DOHH2 (cell line): ENCODE measurements around the gene KLHL21.

Experiments used
- H3F3A ChIP-seq: fragments of 200-600 bp; sonication (generic), shearing (Covaris generic); 2 replicates; pipeline ENCODE4 v1.6.0; 2016; ENCODE audit warnings: antibody characterized with exemption, mild to moderate bottlenecking; ENCODE audit not compliant: control insufficient read depth, insufficient read depth
- H3K27ac ChIP-seq: fragments of 200-600 bp; sonication (generic); 2 replicates; pipeline ENCODE4 v1.5.1; 2014; ENCODE audit warnings: low read depth, mild to moderate bottlenecking, low read length, moderate library complexity
- H3K27me3 ChIP-seq: fragments of 200-600 bp; sonication (generic); 2 replicates; pipeline ENCODE4 v1.6.1; 2014; ENCODE audit warnings: mild to moderate bottlenecking, low read length, mixed read lengths; ENCODE audit not compliant: control insufficient read depth
- H3K36me3 ChIP-seq: fragments of 200-600 bp; sonication (generic); 2 replicates; pipeline ENCODE4 v1.6.1; 2014; ENCODE audit warnings: mild to moderate bottlenecking, low read length, moderate library complexity, mixed read lengths; ENCODE audit not compliant: control insufficient read depth
- H3K4me1 ChIP-seq: fragments of 200-600 bp; sonication (generic); 2 replicates; pipeline ENCODE4 v1.6.1; 2014; ENCODE audit warnings: mild to moderate bottlenecking, low read length, mixed read lengths; ENCODE audit not compliant: control insufficient read depth
- H3K4me2 ChIP-seq: fragments of 200-600 bp; sonication (generic); 2 replicates; pipeline ENCODE4 v1.6.0; 2014; ENCODE audit warnings: mild to moderate bottlenecking, low read length, moderate library complexity
- H3K4me3 ChIP-seq: fragments of 200-600 bp; sonication (generic); 2 replicates; pipeline ENCODE4 v1.5.1; 2014; ENCODE audit warnings: mild to moderate bottlenecking, low read length, mixed read lengths
- H3K79me2 ChIP-seq: fragments of 200-600 bp; sonication (generic); 2 replicates; pipeline ENCODE4 v1.6.1; 2014; ENCODE audit warnings: mild to moderate bottlenecking, low read length, mixed read lengths; ENCODE audit not compliant: control insufficient read depth
- H3K9me2 ChIP-seq: fragments of 200-600 bp; sonication (generic); replicated peaks from 2 replicates; pipeline ENCODE4 v1.6.1; 2014; ENCODE audit warnings: mild to moderate bottlenecking, low read length, mixed read lengths; ENCODE audit not compliant: control insufficient read depth
- H3K9me3 ChIP-seq: fragments of 200-600 bp; sonication (generic); 2 replicates; pipeline ENCODE4 v1.6.1; 2014; ENCODE audit warnings: antibody characterized with exemption, low read length, mixed read lengths; ENCODE audit not compliant: control insufficient read depth, insufficient read depth
- H4K20me1 ChIP-seq: fragments of 200-600 bp; sonication (generic); 2 replicates; pipeline ENCODE4 v1.6.0; 2014; ENCODE audit warnings: low read depth, mild to moderate bottlenecking, antibody characterized with exemption, low read length, moderate library complexity; ENCODE audit not compliant: control insufficient read depth, insufficient read depth
- CTCF ChIP-seq: fragments of 200-600 bp; sonication (generic); IDR thresholded peaks from one replicate; pipeline ENCODE4 v1.5.1; 2014; ENCODE audit warnings: antibody characterized with exemption, mild to moderate bottlenecking, low read depth, low read length; ENCODE audit not compliant: poor library complexity, severe bottlenecking
- EZH2phosphoT487 ChIP-seq: fragments of 200-600 bp; sonication (generic); IDR thresholded peaks from 2 replicates; pipeline ENCODE4 v1.6.1; 2017; ENCODE audit warnings: borderline replicate concordance, mild to moderate bottlenecking, antibody characterized with exemption, low read length, moderate library complexity, mixed read lengths

KLHL21 gene

GRCh38 chr1:6557597-6557996 lies 45.1 kb downstream of the KLHL21 start:
- Histone ChIP-seq H3K9me3 (no peaks in the 10 kb centered on the region), H3F3A (no peaks in the 10 kb centered on the region; the same call in 1 of the 2 replicates), H3K4me2 (no peak overlapping the region), H3K27ac (no peak overlapping the region), H3K4me1 (peaks cover 23% of the 10 kb centered on the region), H3K36me3 (peaks cover 6% of the 10 kb centered on the region), H3K27me3 (0 out of 2 replicates have a peak, but pooled peaks cover under 1% of the 10 kb centered on the region), H3K79me2 (peaks cover 20% of the 10 kb centered on the region), H4K20me1 (no peaks in the 10 kb centered on the region), H3K4me3 (no peak overlapping the region), H3K9me2 (no peaks in the 10 kb centered on the region)
- TF ChIP-seq EZH2phosphoT487 (no peak), CTCF (no peak)

GRCh38 chr1:6554907-6555778 lies 47.5 kb downstream of the KLHL21 start, which contains the start of gene TAS1R1:
Gene TAS1R1 (plus strand): TSS chr1:6555307. CDS start chr1:6555374, 67 bp downstream.
- Histone ChIP-seq H3K9me2 (no peaks in the 10 kb centered on the region), H3K4me2 (peak within 1 kb of the TSS; percentile 87), H3K79me2 (peaks cover 35% of the 10 kb centered on the region), H3K36me3 (peaks cover 20% of the 10 kb centered on the region), H3K4me3 (peak within 1 kb of the TSS; percentile 98), H3K4me1 (peaks cover 20% of the 10 kb centered on the region), H4K20me1 (no peaks in the 10 kb centered on the region), H3K9me3 (no peaks in the 10 kb centered on the region), H3K27ac (peak within 1 kb of the TSS; percentile 39), H3K27me3 (no peaks in the 10 kb centered on the region), H3F3A (no peaks in the 10 kb centered on the region; the same call in 1 of the 2 replicates)
- TF ChIP-seq CTCF = no peak
- TF ChIP-seq EZH2phosphoT487 = no peak

- peak within 1 kb of the TSS; percentile 39 for H3K27ac ChIP-seq
- no peaks in the 10 kb centered on the region for H3K9me2 ChIP-seq
- no peaks in the 10 kb centered on the region for H4K20me1 ChIP-seq
- TF ChIP-seq EZH2phosphoT487 (no peak), CTCF (peak; percentile 81)
- peak within 1 kb of the TSS; percentile 98 for H3K4me3 ChIP-seq
- peaks cover 17% of the 10 kb centered on the region for H3K4me1 ChIP-seq
- no peaks in the 10 kb centered on the region for H3K27me3 ChIP-seq
- H3K9me3 ChIP-seq = no peaks in the 10 kb centered on the region
- H3K79me2 ChIP-seq = peaks cover 39% of the 10 kb centered on the region
- H3F3A ChIP-seq = no peaks in the 10 kb centered on the region; the same call in 1 of the 2 replicates
- peak within 1 kb of the TSS; percentile 87 for H3K4me2 ChIP-seq
- peaks cover 28% of the 10 kb centered on the region for H3K36me3 ChIP-seq
Observed at GRCh38 chr1:6554031-6554906, 48.4 kb downstream of the KLHL21 start, which contains the start of gene NOL9. Gene NOL9 (minus strand): TSS chr1:6554513. CDS start chr1:6554502, 11 bp downstream.
